Mesothelial cell of epicardium (in vitro differentiated cells): ENCODE measurements around the gene OBP2A. TPM values are rescaled to one million over a fixed set of nuclear protein-coding genes. Genes with fewer than 3 reads are reported as not detected.

ENCODE experiments used
- DNase-seq, 2 experiments: peaks; one replicate each; pipeline ENCODE4 v3.0.0; 2021; ENCODE audit warnings: low spot score in 2 of 2; ENCODE audit not compliant: unreplicated experiment in 2 of 2
- H3K27ac Mint-ChIP-seq: 2 replicates; pipeline ENCODE4 v1.8.0; 2021; ENCODE audit warnings: mixed read lengths
- H3K27me3 Mint-ChIP-seq: 2 replicates; pipeline ENCODE4 v1.8.0; 2021; ENCODE audit warnings: low read depth, mixed read lengths
- H3K36me3 Mint-ChIP-seq: 2 replicates; pipeline ENCODE4 v1.8.0; 2021; ENCODE audit warnings: mixed read lengths
- H3K4me1 Mint-ChIP-seq: 2 replicates; pipeline ENCODE4 v1.8.0; 2021; ENCODE audit warnings: mixed read lengths
- H3K4me3 Mint-ChIP-seq: 2 replicates; pipeline ENCODE4 v1.8.0; 2021; ENCODE audit warnings: mild to moderate bottlenecking, moderate library complexity, mixed read lengths
- H3K9me3 Mint-ChIP-seq: 2 replicates; pipeline ENCODE4 v1.8.0; 2021; ENCODE audit warnings: mixed read lengths
- total RNA-seq: library from RNA; stranded (reverse); gene quantifications from 3 replicates; pipeline ENCODE4 v1.2.1, GENCODE V29; 2021
- TF ChIP-seq, protein P1 (sequence below): fragments of 200-600 bp; sonication (generic); IDR thresholded peaks from one replicate; pipeline ENCODE4 v1.5.0; 2021; ENCODE audit warnings: antibody characterized with exemption; ENCODE audit not compliant: unreplicated experiment

The OBP2A gene
- total RNA-seq, 1 donor from 2014 or later = not detected

DNA sequence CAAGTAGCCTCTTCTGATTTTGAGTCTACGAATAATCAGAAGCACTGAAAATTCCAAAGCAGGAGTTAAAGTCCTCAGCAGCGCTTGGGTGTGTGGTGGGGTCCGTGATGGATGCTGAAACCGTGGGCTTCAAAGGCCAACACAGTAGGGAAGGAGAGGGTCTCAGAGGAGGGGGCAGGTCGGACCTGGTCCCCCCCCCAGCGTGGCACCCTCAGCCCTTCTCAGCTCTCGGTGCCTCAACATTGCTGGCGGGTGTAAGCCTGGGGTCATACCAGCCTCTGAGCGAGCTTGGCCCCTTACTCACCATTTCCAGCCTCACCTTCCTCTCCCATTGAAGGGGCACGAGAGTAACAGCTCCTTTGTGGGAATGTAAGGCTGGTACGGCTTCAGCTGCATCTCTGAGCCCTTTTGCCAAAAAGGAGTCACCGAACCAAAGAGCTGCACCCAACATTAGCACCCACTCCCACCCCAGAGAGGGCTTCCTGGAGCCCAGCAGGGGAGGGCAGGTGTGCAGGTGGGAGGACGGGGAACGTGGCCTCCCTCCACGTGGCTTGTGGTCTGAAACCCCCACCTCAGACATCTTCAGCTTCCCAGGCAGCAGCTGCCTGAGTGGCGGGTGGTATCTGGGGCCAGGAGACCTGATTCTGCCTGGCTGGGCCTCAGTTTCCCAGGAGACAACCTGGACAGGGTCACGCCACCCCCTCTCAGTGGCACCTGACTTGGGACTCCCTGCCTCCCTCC, 31.4 kb upstream of the OBP2A start:
- no peak overlapping the region for H3K4me3 Mint-ChIP-seq
- no peaks in the 10 kb centered on the region for H3K36me3 Mint-ChIP-seq
- no peaks in the 10 kb centered on the region for H3K4me1 Mint-ChIP-seq
- H3K27me3 Mint-ChIP-seq = peaks cover 1% of the 10 kb centered on the region
- no peak overlapping the region for H3K27ac Mint-ChIP-seq
- H3K9me3 Mint-ChIP-seq = peaks cover 5% of the 10 kb centered on the region
- TF ChIP-seq, protein P1, sequence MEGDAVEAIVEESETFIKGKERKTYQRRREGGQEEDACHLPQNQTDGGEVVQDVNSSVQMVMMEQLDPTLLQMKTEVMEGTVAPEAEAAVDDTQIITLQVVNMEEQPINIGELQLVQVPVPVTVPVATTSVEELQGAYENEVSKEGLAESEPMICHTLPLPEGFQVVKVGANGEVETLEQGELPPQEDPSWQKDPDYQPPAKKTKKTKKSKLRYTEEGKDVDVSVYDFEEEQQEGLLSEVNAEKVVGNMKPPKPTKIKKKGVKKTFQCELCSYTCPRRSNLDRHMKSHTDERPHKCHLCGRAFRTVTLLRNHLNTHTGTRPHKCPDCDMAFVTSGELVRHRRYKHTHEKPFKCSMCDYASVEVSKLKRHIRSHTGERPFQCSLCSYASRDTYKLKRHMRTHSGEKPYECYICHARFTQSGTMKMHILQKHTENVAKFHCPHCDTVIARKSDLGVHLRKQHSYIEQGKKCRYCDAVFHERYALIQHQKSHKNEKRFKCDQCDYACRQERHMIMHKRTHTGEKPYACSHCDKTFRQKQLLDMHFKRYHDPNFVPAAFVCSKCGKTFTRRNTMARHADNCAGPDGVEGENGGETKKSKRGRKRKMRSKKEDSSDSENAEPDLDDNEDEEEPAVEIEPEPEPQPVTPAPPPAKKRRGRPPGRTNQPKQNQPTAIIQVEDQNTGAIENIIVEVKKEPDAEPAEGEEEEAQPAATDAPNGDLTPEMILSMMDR = no peak
- DNase-seq = no peak

DNA sequence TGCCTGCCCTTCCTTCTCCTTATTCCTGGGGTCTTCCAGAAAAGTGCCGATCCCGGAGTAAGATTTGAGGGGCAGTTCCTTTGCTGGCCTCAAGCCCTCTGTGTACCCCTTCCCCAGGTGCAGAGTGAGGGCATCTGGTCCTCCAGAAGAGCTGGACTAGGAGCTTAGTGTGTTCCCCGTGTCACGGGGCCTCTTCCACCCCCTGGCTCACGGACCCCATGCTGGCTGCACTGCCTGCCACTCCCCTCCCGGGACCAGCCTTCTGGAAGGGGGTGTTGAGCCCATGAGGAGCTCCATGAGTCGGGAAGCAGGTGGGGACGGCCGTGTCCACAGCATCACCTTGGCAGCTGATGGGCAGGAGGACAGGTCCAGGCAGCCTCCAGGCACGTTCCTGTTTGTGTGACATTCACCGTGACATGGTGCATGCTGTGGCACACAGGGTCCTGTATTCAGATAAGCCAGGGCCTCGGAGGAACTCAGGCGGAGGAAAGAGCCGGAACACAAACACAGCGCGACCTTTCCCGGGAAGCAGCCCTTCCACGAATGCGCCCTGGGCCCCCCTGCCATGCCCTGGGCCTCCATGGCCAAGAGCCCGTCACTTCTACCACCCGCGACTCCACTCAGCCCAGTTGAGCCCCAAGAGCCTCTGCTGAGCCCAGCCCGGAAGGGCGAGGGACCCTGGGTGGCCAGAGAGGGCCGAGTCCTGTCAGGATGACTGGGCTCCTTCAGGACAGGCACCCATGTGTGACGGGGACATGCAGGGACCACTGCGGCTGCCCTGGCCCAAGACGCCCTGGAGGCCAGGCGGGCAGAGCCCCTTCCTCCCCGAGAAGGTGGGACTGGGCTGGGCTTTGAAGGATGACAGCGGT, 30.6 kb upstream of the OBP2A start:
- no peaks in the 10 kb centered on the region for H3K4me1 Mint-ChIP-seq
- no peak overlapping the region for H3K4me3 Mint-ChIP-seq
- DNase-seq = no peak
- no peak overlapping the region for H3K27ac Mint-ChIP-seq
- H3K9me3 Mint-ChIP-seq = peaks cover 9% of the 10 kb centered on the region
- H3K27me3 Mint-ChIP-seq = peaks cover 1% of the 10 kb centered on the region
- H3K36me3 Mint-ChIP-seq = no peaks in the 10 kb centered on the region
- TF ChIP-seq, protein P1 = no peak

DNA sequence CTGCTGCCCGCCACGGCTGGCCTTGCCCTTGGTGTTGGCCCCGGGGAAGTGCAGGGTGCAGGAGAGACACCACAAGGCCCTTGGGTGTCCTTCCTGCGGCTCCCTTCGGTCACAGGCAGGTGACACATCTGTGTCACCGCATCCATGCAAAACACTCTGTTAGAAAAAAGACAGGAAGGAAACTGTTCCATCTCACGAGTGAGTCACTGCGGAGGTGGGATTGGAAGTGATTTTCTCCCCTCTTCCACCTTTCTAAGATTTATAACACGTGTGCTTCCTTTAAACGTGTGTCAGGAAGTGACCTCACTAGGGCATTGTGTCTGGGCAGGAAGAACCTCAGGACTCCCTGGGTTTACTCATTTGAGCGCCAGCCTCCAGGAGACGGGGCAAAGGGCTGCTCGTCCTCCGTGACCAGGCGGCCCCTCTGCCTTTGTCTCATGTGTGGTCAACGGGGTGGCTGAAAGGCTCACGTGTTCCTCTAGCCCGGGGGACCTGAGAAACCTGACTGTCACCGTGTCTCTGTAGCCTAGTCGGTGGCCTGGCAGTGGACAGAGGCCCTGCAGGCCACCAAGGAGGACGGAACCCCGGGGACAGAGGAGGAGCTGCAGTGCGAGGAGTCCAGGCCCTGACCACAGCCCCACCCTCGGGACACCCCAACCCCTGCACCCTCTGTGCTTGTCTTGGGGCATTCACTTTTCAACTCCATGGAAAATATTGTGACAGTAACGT, 29.6 kb upstream of the OBP2A start:
- H3K4me3 Mint-ChIP-seq = no peak overlapping the region
- H3K4me1 Mint-ChIP-seq = no peaks in the 10 kb centered on the region
- no peak overlapping the region for H3K27ac Mint-ChIP-seq
- DNase-seq = no peak
- peaks cover 1% of the 10 kb centered on the region for H3K27me3 Mint-ChIP-seq
- TF ChIP-seq, protein P1 = no peak
- peaks cover 9% of the 10 kb centered on the region for H3K9me3 Mint-ChIP-seq
- H3K36me3 Mint-ChIP-seq = no peaks in the 10 kb centered on the region

DNA sequence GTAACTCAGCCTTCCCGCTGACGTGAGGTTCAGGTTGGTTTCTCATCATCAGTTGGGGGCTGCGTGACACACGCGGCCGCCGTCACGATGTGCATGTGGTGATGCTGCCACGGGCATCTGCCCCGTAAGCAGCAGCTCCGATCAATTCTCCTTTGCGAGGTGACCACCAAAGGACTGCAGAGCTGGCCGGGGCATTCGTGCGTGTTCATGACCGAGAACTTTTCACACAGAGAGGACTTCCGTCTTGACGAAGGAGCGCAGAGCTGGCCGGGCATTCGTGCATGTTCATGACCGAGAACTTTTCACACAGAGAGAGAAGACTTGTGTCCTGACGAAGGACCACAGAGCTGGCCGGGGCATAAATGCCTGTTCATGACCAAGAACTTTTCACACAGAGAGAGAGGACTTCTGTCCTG, 28.5 kb upstream of the OBP2A start:
- no peak for DNase-seq
- TF ChIP-seq, protein P1 = no peak
- Mint-ChIP-seq H3K4me1 (peaks cover 1% of the 10 kb centered on the region), H3K36me3 (no peaks in the 10 kb centered on the region), H3K9me3 (peaks cover 9% of the 10 kb centered on the region), H3K4me3 (no peak overlapping the region), H3K27ac (no peak overlapping the region), H3K27me3 (peaks cover 1% of the 10 kb centered on the region)

DNA sequence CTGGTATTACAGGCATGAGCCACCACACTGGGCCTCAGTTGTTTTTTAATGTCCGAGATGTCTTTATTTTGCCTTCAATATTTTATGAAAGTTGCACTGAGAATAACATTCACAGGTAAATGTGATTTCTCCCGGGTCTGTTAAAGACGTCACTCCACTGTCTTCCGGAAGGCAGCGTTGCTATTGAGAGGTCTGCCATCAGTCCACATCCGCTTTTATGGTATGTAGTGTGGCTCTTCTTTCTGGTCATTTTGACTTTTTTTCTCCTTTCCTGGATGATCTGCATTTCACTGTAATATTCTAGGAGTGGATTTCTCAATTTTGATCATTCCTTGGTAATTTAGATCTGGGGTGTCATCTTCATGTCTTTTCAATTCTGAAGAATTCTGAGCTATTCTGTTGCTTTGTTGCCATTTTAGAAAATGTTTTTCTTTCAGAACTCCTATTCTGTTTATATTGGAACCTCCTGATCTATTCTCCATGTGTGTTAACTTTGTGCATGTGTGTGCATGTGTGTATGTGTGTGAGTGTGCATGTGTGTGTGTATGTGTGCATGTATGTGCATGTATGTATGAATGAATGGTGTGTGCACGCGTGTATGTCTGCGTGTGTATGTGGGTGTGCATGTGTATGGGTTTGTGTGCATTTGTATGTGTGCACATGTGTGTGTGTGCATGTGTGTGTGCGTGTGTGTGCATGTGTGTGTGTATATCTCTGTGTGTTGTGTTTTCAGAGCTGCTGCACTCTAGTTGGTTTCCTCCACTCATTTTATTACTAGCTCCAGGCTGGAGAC, 26.6 kb upstream of the OBP2A start:
- Mint-ChIP-seq H3K36me3 (no peaks in the 10 kb centered on the region), H3K4me3 (no peak overlapping the region), H3K27ac (no peak overlapping the region), H3K9me3 (peaks cover 9% of the 10 kb centered on the region), H3K27me3 (peaks cover 1% of the 10 kb centered on the region), H3K4me1 (peaks cover 5% of the 10 kb centered on the region)
- no peak for DNase-seq
- TF ChIP-seq, protein P1 = no peak
